C4-2B (cell line): ENCODE measurements around the gene ARMC8.

Source experiments
- H3K27ac ChIP-seq: fragments of 450-650 bp; 2 replicates; pipeline ENCODE4 v1.5.1; 2017
- ZFX ChIP-seq: fragments of 450-650 bp; IDR thresholded peaks from 2 replicates; pipeline ENCODE4 v1.6.1; 2017
- TF ChIP-seq, protein P1 (sequence below): fragments of 450-650 bp; conservative IDR thresholded peaks from 2 replicates; pipeline ENCODE4 v1.5.1; 2017; ENCODE audit warnings: mild to moderate bottlenecking

The ARMC8 gene

DNA sequence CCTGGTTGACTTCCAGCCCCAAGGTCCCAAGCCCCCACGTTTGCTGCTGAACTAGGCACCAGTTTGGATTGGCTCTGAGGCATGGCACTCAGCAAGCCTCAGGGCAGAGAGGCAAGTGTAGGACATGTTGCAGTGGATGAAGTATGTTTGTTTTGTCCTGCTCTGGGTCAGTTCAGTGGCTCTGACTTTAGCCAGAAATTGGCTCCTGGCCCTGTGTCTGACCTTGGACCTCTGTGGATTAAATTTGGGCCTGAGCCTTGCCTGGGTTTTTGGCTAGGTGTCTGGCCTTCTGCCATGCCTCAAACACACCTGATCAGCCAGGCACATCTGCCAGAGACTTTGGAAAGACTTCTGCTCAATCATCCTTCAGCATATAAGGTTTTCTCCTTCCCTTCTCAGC, 157.7 kb downstream of the ARMC8 start:
- TF ChIP-seq, protein P1, sequence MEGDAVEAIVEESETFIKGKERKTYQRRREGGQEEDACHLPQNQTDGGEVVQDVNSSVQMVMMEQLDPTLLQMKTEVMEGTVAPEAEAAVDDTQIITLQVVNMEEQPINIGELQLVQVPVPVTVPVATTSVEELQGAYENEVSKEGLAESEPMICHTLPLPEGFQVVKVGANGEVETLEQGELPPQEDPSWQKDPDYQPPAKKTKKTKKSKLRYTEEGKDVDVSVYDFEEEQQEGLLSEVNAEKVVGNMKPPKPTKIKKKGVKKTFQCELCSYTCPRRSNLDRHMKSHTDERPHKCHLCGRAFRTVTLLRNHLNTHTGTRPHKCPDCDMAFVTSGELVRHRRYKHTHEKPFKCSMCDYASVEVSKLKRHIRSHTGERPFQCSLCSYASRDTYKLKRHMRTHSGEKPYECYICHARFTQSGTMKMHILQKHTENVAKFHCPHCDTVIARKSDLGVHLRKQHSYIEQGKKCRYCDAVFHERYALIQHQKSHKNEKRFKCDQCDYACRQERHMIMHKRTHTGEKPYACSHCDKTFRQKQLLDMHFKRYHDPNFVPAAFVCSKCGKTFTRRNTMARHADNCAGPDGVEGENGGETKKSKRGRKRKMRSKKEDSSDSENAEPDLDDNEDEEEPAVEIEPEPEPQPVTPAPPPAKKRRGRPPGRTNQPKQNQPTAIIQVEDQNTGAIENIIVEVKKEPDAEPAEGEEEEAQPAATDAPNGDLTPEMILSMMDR: no peak
- no peak for TF ChIP-seq ZFX
- H3K27ac ChIP-seq: no peak overlapping the region
